HepG2 (cell line): Measurements from ENCODE around the gene SPTBN2. TPM values are rescaled to one million over a fixed set of nuclear protein-coding genes. Genes with fewer than 3 reads are reported as not detected.

ENCODE experiments used
- ATM ChIP-seq: fragments of 450-650 bp; IDR thresholded peaks from 2 replicates; pipeline ENCODE4 v1.7.1; 2017; ENCODE audit warnings: mild to moderate bottlenecking, borderline replicate concordance
- GTF2F1 ChIP-seq: fragments of 150-350 bp; IDR thresholded peaks from 2 replicates; pipeline ENCODE4 v1.6.1; 2014; ENCODE audit warnings: low read length
- HNRNPH1 ChIP-seq: fragments of 200-400 bp; formaldehyde crosslinking; optimal IDR thresholded peaks from 2 replicates; pipeline ENCODE3; 2017; ENCODE audit warnings: mild to moderate bottlenecking, low read depth, low read length
- HOXA3 ChIP-seq: sonication (generic); formaldehyde crosslinking; IDR thresholded peaks from 2 replicates; pipeline ENCODE4 v1.5.0; 2020; ENCODE audit warnings: missing genetic modification reagents
- NFIC ChIP-seq: IDR thresholded peaks from 2 replicates; pipeline ENCODE4 v1.6.1; 2012; ENCODE audit warnings: mild to moderate bottlenecking, low read length, inconsistent platforms
- PTBP1 ChIP-seq: fragments of 200-400 bp; formaldehyde crosslinking; IDR thresholded peaks from 2 replicates; pipeline ENCODE4 v1.6.1; 2018; ENCODE audit warnings: low read length, low read depth; ENCODE audit not compliant: poor library complexity, severe bottlenecking
- SALL2 ChIP-seq: sonication (generic); formaldehyde crosslinking; IDR thresholded peaks from 2 replicates; pipeline ENCODE4 v1.8.1; 2023; ENCODE audit warnings: mild to moderate bottlenecking, missing genetic modification reagents, inconsistent platforms
- SOX13 ChIP-seq, 3 experiments: fragments of 450-650 bp in 1 of 3; sonication (generic) in 1 of 3; formaldehyde crosslinking in 1 of 3; IDR thresholded peaks in 2 of 3; conservative IDR thresholded peaks in 1 of 3; 2 replicates each; pipeline versions ENCODE4 v1.5.0 to v1.6.1; 2016 to 2020; ENCODE audit warnings: antibody characterized with exemption in 1 of 3, mild to moderate bottlenecking in 1 of 3, missing compliant biosample characterization in 1 of 3, missing genetic modification reagents in 1 of 3, moderate library complexity in 1 of 3
- TBL1XR1 ChIP-seq: fragments of 150-350 bp; IDR thresholded peaks from 2 replicates; pipeline ENCODE4 v1.6.1; 2014; ENCODE audit warnings: borderline replicate concordance, low read length; ENCODE audit not compliant: partially characterized antibody
- ZBTB8A ChIP-seq: sonication (generic); formaldehyde crosslinking; IDR thresholded peaks from 2 replicates; pipeline ENCODE4 v1.4.0; 2020; ENCODE audit warnings: mild to moderate bottlenecking, low read depth, missing genetic modification reagents, borderline replicate concordance
- ZSCAN21 ChIP-seq: sonication (generic); formaldehyde crosslinking; IDR thresholded peaks from 2 replicates; pipeline ENCODE4 v1.8.0; 2022; ENCODE audit warnings: mild to moderate bottlenecking, missing genetic modification reagents, moderate library complexity, borderline replicate concordance
- polyA plus RNA-seq, 8 experiments: library from polyadenylated mRNA; depleted of rRNA in 3 of 8; stranded (reverse) in 7 of 8; unstranded in 1 of 8; fragments of >200 nt; fragmentation: Illumina TruSeq in 4 of 8; extraction: Trizol in 4 of 8; gene quantifications; 2 replicates each; pipeline versions ENCODE4 v1.2.1 to v1.2.3, GENCODE V29; 2011 to 2016; ENCODE audit warnings: low read depth in 4 of 8, missing spikeins in 1 of 8, mixed read lengths in 1 of 8; ENCODE audit not compliant: insufficient read depth in 1 of 8
- total RNA-seq, 5 experiments: library from RNA; depleted of rRNA; stranded (reverse); fragments of >200 nt; fragmentation: Illumina TruSeq; extraction: Trizol; gene quantifications; 2 replicates each; pipeline ENCODE4 v1.2.3, GENCODE V29; 2016; ENCODE audit warnings: low read depth in 1 of 5
- TF ChIP-seq, protein P1 (sequence below): sonication (generic); formaldehyde crosslinking; IDR thresholded peaks from 2 replicates; pipeline ENCODE4 v1.4.0; 2020; ENCODE audit warnings: missing genetic modification reagents
- TF ChIP-seq, protein P2 (sequence below): IDR thresholded peaks from 2 replicates; pipeline ENCODE4 v1.6.1; 2016; ENCODE audit warnings: low read depth, control low read depth
- TF ChIP-seq, protein P3 (sequence below): sonication (generic); formaldehyde crosslinking; IDR thresholded peaks from 2 replicates; pipeline ENCODE4 v1.8.1; 2023; ENCODE audit warnings: mild to moderate bottlenecking, missing genetic modification reagents
- TF ChIP-seq, protein P4 (sequence below): sonication (generic); formaldehyde crosslinking; IDR thresholded peaks from 2 replicates; pipeline ENCODE4 v1.5.1; 2020; ENCODE audit warnings: mild to moderate bottlenecking, missing genetic modification reagents, moderate library complexity
- TF ChIP-seq, protein P5 (sequence below): sonication (generic); formaldehyde crosslinking; IDR thresholded peaks from 2 replicates; pipeline ENCODE4 v1.4.0; 2020; ENCODE audit warnings: missing genetic modification reagents, borderline replicate concordance

SPTBN2 gene
- total and polyA plus RNA-seq, 2 of the 13 experiments (the other 11 are each of a cell fraction or from before 2014, with no cell fraction given), result 0.65 to 4.0 TPM

DNA sequence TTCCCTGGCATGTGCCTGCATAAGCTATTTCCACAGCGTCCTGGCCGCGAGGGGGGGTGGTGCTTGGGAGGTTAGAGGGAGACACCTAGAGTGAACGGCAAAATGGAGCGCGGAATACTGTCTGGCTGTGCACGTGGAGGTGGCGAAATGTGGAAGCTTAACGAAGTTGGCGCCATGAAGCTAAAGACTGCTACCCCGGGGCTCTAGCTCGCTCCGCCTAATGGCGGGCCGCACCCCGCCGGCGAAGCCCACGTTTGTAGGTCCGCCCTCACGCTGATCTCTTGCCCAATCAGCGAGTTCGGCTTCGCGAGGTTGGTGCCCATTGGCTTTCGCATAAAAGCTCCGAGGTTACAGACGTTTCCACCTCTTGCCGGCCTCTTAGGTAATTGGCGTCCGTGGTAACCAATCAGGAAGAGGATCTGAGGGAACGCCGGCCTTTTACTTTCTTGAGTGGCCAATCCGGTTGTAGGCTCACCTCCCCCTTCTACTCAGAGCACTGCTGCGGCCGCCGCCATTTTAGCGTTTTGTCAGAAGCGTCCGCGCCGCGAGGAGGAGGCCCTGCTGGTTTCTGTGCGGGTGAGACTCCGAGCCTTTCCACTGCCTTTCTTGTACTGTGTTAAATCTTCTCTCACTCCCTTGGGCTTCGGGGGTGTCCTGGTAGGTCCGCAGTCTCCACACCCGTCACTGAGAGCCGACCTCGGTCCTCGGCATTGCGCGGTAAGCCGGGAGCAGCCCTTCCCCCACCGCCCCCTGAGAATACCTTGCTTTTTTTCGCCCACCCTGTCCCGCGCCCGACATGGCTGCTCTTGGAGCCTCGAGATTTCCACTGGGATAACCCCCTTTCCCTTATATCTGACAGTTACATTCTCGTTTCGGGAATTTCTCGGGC lies 90.6 kb downstream of the SPTBN2 start, which contains the start of gene RBM4 (continued):
- TF ChIP-seq, protein P1, sequence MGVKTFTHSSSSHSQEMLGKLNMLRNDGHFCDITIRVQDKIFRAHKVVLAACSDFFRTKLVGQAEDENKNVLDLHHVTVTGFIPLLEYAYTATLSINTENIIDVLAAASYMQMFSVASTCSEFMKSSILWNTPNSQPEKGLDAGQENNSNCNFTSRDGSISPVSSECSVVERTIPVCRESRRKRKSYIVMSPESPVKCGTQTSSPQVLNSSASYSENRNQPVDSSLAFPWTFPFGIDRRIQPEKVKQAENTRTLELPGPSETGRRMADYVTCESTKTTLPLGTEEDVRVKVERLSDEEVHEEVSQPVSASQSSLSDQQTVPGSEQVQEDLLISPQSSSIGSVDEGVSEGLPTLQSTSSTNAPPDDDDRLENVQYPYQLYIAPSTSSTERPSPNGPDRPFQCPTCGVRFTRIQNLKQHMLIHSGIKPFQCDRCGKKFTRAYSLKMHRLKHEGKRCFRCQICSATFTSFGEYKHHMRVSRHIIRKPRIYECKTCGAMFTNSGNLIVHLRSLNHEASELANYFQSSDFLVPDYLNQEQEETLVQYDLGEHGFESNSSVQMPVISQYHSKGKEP (CRISPR knock-in tag), result no peak
- no peak for TF ChIP-seq SOX13 (IDR thresholded peaks at IDR 0.05)
- TF ChIP-seq SOX13 (CRISPR knock-in tag; conservative IDR thresholded peaks at IDR 0.05 in 1 of 2, IDR thresholded peaks at IDR 0.05 in 1 of 2), result peak in 1 of 2 experiments; percentile 3; a peak in 1 of 4 replicates
- TF ChIP-seq, protein P2, sequence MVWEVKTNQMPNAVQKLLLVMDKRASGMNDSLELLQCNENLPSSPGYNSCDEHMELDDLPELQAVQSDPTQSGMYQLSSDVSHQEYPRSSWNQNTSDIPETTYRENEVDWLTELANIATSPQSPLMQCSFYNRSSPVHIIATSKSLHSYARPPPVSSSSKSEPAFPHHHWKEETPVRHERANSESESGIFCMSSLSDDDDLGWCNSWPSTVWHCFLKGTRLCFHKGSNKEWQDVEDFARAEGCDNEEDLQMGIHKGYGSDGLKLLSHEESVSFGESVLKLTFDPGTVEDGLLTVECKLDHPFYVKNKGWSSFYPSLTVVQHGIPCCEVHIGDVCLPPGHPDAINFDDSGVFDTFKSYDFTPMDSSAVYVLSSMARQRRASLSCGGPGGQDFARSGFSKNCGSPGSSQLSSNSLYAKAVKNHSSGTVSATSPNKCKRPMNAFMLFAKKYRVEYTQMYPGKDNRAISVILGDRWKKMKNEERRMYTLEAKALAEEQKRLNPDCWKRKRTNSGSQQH, result peak; percentile 54; the same call in 1 of the 2 replicates
- no peak for TF ChIP-seq TBL1XR1
- TF ChIP-seq, protein P3, sequence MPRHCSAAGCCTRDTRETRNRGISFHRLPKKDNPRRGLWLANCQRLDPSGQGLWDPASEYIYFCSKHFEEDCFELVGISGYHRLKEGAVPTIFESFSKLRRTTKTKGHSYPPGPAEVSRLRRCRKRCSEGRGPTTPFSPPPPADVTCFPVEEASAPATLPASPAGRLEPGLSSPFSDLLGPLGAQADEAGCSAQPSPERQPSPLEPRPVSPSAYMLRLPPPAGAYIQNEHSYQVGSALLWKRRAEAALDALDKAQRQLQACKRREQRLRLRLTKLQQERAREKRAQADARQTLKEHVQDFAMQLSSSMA (CRISPR knock-in tag), result no peak
- TF ChIP-seq, protein P4, sequence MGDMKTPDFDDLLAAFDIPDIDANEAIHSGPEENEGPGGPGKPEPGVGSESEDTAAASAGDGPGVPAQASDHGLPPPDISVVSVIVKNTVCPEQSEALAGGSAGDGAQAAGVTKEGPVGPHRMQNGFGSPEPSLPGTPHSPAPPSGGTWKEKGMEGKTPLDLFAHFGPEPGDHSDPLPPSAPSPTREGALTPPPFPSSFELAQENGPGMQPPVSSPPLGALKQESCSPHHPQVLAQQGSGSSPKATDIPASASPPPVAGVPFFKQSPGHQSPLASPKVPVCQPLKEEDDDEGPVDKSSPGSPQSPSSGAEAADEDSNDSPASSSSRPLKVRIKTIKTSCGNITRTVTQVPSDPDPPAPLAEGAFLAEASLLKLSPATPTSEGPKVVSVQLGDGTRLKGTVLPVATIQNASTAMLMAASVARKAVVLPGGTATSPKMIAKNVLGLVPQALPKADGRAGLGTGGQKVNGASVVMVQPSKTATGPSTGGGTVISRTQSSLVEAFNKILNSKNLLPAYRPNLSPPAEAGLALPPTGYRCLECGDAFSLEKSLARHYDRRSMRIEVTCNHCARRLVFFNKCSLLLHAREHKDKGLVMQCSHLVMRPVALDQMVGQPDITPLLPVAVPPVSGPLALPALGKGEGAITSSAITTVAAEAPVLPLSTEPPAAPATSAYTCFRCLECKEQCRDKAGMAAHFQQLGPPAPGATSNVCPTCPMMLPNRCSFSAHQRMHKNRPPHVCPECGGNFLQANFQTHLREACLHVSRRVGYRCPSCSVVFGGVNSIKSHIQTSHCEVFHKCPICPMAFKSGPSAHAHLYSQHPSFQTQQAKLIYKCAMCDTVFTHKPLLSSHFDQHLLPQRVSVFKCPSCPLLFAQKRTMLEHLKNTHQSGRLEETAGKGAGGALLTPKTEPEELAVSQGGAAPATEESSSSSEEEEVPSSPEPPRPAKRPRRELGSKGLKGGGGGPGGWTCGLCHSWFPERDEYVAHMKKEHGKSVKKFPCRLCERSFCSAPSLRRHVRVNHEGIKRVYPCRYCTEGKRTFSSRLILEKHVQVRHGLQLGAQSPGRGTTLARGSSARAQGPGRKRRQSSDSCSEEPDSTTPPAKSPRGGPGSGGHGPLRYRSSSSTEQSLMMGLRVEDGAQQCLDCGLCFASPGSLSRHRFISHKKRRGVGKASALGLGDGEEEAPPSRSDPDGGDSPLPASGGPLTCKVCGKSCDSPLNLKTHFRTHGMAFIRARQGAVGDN (CRISPR knock-in tag), result peak; percentile 97
- TF ChIP-seq ZSCAN21 (CRISPR knock-in tag), result peak; percentile 62
- no peak for TF ChIP-seq ATM
- peak; percentile 82; the same call in 1 of the 2 replicates for TF ChIP-seq GTF2F1
- TF ChIP-seq ZBTB8A, result no peak
- TF ChIP-seq, protein P5, sequence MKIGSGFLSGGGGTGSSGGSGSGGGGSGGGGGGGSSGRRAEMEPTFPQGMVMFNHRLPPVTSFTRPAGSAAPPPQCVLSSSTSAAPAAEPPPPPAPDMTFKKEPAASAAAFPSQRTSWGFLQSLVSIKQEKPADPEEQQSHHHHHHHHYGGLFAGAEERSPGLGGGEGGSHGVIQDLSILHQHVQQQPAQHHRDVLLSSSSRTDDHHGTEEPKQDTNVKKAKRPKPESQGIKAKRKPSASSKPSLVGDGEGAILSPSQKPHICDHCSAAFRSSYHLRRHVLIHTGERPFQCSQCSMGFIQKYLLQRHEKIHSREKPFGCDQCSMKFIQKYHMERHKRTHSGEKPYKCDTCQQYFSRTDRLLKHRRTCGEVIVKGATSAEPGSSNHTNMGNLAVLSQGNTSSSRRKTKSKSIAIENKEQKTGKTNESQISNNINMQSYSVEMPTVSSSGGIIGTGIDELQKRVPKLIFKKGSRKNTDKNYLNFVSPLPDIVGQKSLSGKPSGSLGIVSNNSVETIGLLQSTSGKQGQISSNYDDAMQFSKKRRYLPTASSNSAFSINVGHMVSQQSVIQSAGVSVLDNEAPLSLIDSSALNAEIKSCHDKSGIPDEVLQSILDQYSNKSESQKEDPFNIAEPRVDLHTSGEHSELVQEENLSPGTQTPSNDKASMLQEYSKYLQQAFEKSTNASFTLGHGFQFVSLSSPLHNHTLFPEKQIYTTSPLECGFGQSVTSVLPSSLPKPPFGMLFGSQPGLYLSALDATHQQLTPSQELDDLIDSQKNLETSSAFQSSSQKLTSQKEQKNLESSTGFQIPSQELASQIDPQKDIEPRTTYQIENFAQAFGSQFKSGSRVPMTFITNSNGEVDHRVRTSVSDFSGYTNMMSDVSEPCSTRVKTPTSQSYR (CRISPR knock-in tag), result peak; percentile 97
- peak; percentile 70; the same call in 1 of the 2 replicates for TF ChIP-seq SALL2 (CRISPR knock-in tag)
- TF ChIP-seq HOXA3 (CRISPR knock-in tag), result peak; percentile 96
- no peak for TF ChIP-seq HNRNPH1
- no peak for TF ChIP-seq PTBP1
- TF ChIP-seq NFIC, result 0 out of 2 replicates have a peak, but pooled peaks have one; percentile 36
